Stimulated activated CD4-positive, alpha-beta T cell treated with anti-CD3 and anti-CD28 coated beads, Interleukin-1b, Interleukin-23, amount 100 ng/mL, for 1 hour (primary cell): ENCODE data around the gene ENDOV.
A peak's percentile ranks its signal among the peaks of the same experiment; 100 is the strongest.

ENCODE experiments used
- DNase-seq, 2 donors: peaks; one replicate each; pipeline ENCODE4 v3.0.0-alpha.2; 2020; ENCODE audit warnings: low read depth in 2 of 2

Gene ENDOV

GRCh38 chr17:80468242-80468641 is 53.3 kb downstream of the ENDOV start:
- DNase-seq, result no peak

GRCh38 chr17:80468781-80469493 is 54.0 kb downstream of the ENDOV start:
- no peak for DNase-seq

GRCh38 chr17:80469667-80470066 is 54.7 kb downstream of the ENDOV start:
- no peak for DNase-seq

GRCh38 chr17:80470603-80471002 is 55.6 kb downstream of the ENDOV start:
- no peak for DNase-seq

GRCh38 chr17:80471922-80472321 is 57.0 kb downstream of the ENDOV start:
- DNase-seq, result no peak

GRCh38 chr17:80472996-80473395 is 58.0 kb downstream of the ENDOV start:
- no peak for DNase-seq

- no peak for DNase-seq
Measured at GRCh38 chr17:80473701-80474100, 58.7 kb downstream of the ENDOV start.

GRCh38 chr17:80474231-80474960 is 59.4 kb downstream of the ENDOV start:
- DNase-seq, result no peak

GRCh38 chr17:80474961-80475909 is 60.3 kb downstream of the ENDOV start:
- no peak for DNase-seq

GRCh38 chr17:80475910-80476876 is 61.2 kb downstream of the ENDOV start, which contains the start of gene NPTX1:
Gene NPTX1 (minus strand): TSS chr17:80476607. CDS start chr17:80476446, 161 bp downstream.
- no peak for DNase-seq

GRCh38 chr17:80476877-80477646 is 62.1 kb downstream of the ENDOV start:
- no peak for DNase-seq

GRCh38 chr17:80477647-80478478 is 62.9 kb downstream of the ENDOV start:
- peak in 1 of 2 donors; percentile 18 for DNase-seq

- DNase-seq, result no peak
Measured at GRCh38 chr17:80478487-80479245, 63.7 kb downstream of the ENDOV start.

GRCh38 chr17:80479246-80479566 is 64.2 kb downstream of the ENDOV start:
- no peak for DNase-seq

GRCh38 chr17:80480248-80480647 is 65.3 kb downstream of the ENDOV start:
- no peak for DNase-seq

- DNase-seq, result no peak
Measured at GRCh38 chr17:80481284-80482057, 66.5 kb downstream of the ENDOV start.

- no peak for DNase-seq
Measured at GRCh38 chr17:80482058-80482318, 67.0 kb downstream of the ENDOV start.
